Ovary (tissue), 3 donors: ENCODE results near the gene SELENOW.

Experiments
- EP300 ChIP-seq: sonication (generic); formaldehyde crosslinking; IDR thresholded peaks from one replicate; pipeline ENCODE4 v1.6.1; 2017; ENCODE audit warnings: antibody characterized with exemption
- POLR2A ChIP-seq: fragments of 450-650 bp; IDR thresholded peaks from one replicate; pipeline ENCODE4 v1.6.1; 2017; ENCODE audit warnings: antibody characterized with exemption, mild to moderate bottlenecking, moderate library complexity
- TF ChIP-seq, protein P1 (sequence below), 3 donors: fragments of 450-650 bp in 2 of 3; fragments of 200-600 bp in 1 of 3; IDR thresholded peaks; one replicate each; pipeline versions ENCODE4 v1.5.1 to v1.8.0; 2016 to 2022; ENCODE audit warnings: antibody characterized with exemption in 3 of 3, mild to moderate bottlenecking in 1 of 3
- donor health status: DM: no; HTN: no; CAD: no.

DNA sequence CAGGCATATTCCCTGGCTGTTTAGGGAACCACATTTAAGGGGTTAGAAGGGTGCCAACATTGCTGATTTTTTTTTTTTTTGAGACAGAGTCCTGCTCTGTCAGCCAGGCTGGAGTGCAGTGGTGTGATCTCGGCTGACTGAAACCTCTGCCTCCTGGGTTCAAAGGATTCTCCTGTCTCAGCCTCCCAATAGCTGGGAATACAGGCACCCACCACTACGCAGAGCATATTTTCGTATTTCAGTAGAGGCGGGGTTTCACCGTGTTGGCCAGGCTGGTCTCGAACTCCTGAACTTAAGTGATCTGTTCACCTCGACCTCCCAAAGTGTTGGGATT, 35.5 kb downstream of the SELENOW start:
- TF ChIP-seq, protein P1, sequence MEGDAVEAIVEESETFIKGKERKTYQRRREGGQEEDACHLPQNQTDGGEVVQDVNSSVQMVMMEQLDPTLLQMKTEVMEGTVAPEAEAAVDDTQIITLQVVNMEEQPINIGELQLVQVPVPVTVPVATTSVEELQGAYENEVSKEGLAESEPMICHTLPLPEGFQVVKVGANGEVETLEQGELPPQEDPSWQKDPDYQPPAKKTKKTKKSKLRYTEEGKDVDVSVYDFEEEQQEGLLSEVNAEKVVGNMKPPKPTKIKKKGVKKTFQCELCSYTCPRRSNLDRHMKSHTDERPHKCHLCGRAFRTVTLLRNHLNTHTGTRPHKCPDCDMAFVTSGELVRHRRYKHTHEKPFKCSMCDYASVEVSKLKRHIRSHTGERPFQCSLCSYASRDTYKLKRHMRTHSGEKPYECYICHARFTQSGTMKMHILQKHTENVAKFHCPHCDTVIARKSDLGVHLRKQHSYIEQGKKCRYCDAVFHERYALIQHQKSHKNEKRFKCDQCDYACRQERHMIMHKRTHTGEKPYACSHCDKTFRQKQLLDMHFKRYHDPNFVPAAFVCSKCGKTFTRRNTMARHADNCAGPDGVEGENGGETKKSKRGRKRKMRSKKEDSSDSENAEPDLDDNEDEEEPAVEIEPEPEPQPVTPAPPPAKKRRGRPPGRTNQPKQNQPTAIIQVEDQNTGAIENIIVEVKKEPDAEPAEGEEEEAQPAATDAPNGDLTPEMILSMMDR (IDR thresholded peaks at IDR 0.05) = no peak
- TF ChIP-seq POLR2A (no peak), EP300 (no peak)
